SW480 (cell line): ENCODE data around the gene MFSD11.
A peak's percentile ranks its signal among the peaks of the same experiment; 100 is the strongest.
"Not testable (repeated sequence)": the region's sequence is repeated elsewhere in the genome, so short reads cannot be mapped to it uniquely, and the experiment has no call there.

Source experiments
- DNase-seq: peaks from one replicate; pipeline ENCODE4 v3.0.0-alpha.2; 2016; ENCODE audit warnings: low spot score

Gene MFSD11

GRCh38 chr17:76737676-76738467 lies at the start of gene MFSD11:
MFSD11 (plus strand) TSS chr17:76738119; CDS start chr17:76738353, 234 bp downstream.
- peak; percentile 91 for DNase-seq

GRCh38 chr17:76688165-76688622 lies 49.7 kb upstream of the MFSD11 start:
- no peak for DNase-seq

DNA sequence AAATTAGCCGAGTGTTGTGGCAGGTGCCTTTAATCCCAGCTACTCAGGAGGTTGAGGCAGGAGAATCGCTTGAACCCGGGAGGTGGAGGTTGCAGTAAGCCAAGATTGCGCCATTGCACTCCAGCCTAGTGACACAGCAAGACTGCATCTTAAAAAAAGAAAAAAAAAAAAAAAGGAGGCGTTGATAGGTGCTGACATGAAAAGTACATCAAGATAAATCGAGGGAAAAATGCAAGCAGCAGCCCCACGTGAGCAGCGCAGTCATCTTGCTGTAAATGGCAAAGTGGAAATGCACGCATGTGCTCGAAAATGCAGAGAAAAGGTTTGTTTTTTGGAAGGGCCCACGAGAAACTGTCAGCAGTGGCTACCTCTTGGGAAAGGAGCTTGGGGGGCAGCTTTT lies 48.1 kb upstream of the MFSD11 start:
- no peak for DNase-seq

- DNase-seq = no peak
Measured at GRCh38 chr17:76690596-76691280, 47.2 kb upstream of the MFSD11 start.

- no peak for DNase-seq
Measured at GRCh38 chr17:76691379-76692191, 46.3 kb upstream of the MFSD11 start.

GRCh38 chr17:76695059-76695831 lies 42.7 kb upstream of the MFSD11 start:
- no peak for DNase-seq

GRCh38 chr17:76696763-76697701 lies 40.9 kb upstream of the MFSD11 start:
- no peak for DNase-seq

DNA sequence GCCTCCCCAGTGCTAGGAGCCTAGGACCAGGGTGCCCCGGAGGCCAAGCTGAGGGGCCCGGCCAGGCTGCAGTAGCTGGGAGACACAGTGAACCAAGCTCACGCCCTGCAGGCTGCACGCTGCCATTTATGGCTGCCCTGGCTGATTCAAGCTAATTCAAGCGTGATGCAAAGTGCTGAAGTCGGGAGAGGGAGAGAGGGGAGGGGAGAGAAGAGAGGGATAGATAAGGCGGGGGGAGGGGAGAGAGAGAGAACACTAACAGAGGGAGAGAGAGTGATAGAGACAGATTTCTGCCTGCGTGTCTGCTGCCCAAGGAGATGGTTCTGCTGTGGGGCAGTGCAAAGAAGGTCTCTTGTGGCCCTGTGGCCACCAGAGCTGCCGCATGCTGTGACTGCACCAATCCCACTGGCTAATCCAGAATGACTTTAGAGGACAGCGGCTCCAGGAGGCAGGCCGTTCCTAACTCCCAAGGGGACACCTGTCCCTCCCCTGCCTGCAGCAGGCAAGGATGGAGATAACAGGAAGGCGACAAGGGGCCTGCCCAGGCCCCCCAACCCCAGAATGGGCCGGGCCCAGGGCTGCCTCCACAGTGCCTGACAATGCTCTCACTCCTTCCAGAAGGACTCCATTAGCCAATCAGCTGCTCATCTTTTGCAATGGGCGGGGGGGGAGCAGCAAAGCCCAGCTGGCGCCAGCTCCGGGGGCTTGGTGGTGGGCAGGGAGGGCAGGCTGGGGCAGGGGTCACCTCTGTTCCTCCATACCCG lies 40.0 kb upstream of the MFSD11 start:
- DNase-seq = no peak

DNA sequence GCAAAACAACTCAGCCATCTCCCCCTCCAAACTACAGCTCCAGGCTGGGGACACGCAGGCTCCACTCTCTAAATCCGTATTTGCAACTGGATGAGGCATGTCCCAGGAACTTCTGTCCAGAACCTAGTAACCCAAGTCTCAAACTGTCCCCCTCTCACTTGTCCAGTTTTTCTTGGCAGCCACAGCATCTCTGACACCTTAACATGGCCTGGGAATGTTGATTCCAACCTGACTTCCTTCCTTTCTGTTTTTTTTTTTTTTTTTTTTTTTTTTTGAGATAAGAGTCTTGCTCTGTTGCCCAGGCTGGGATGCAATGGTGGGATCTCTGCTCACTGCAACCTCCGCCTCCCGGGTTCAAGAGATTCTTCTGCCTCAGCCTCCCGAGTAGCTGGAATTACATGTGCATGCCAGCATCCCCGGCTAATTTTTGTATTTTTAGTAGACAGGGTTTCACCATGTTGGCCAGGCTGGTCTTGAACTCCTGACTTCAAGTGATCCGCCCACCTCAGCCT lies 39.4 kb upstream of the MFSD11 start:
- not testable (repeated sequence) for DNase-seq

DNA sequence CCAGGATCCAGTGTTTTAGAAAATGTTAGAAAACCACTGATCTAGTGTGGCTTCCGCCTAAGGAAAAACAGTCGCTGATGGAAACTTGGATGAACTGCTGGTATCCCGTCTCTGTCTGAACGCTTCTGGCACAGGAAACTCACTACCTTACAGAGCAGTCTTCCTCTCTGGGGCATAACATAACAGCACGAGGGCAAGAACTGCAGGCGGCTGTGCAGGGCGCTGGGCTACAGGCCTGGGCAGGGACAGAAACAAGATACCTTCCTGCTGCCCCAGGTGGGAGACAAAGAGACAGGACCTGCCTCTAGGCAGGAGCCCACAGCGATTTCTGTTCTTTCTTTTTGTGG lies 37.7 kb upstream of the MFSD11 start:
- DNase-seq = no peak

GRCh38 chr17:76700617-76701470 lies 37.1 kb upstream of the MFSD11 start:
- DNase-seq = peak; percentile 82

DNA sequence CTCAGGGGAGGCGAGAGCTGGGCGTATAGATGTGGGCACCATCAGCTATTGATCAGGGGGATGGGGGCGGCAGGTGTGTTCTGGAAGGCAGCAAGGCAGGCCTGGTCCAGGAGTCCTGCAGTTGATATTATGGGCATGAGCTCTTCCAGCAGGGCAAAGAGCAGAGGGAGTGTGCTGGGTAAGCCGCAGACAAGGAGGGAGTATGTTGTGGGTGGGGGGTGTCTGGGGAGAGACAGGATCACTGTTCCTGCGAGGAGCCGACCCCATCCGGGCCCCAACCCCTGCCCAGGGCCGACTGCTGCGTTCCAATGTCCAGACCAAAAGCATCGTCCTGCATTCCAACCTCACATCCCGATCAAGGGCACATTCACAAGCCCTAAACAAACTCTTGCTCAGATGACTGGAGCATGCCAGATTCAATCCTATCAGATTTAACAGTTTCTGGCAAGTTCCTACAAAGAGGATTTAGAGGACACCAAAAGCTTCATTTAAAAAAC lies 36.4 kb upstream of the MFSD11 start:
- no peak for DNase-seq

GRCh38 chr17:76702076-76702475 lies 35.8 kb upstream of the MFSD11 start:
- DNase-seq = no peak

GRCh38 chr17:76702941-76703637 lies 34.8 kb upstream of the MFSD11 start:
- no peak for DNase-seq

DNA sequence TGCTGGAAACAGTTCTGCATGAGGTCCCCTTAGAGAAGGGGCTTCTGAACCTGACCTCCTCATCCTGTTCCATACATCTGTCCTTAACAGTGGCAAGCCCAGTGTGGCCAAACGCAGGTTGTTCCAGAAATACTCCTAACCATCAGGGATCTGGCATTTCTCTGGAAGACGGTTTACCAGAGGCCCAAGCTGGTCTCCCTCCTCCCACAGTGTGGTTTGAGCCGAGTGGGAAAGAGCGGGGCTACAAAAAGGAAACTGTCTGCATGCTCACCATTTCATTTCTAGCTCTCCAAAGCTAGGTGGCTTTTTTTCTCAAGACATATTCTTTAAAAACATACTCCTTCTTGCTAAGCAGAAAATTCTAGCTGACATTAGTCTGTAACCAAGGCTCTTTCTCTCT lies 33.1 kb upstream of the MFSD11 start:
- DNase-seq = no peak

DNA sequence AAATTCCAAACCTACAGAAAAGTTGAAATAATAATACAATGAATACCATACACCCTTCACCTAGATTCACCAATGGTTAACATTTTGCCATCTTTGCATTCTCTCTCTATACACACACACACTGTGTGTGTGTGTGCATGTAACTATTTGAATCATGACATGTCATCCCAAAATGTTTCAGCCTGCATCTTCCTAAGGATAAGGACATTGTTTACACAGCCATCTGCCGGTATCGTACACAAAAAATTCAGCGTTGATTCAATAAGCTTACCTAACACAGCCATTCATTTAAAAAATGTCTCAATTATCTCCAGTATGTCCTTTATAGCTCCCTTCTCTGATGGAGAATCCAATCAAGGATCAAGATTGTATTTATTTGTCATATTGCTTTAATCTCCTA lies 31.1 kb upstream of the MFSD11 start:
- DNase-seq = no peak

- no peak for DNase-seq
Measured at GRCh38 chr17:76707985-76708807, 29.7 kb upstream of the MFSD11 start.
